ENCODE data around the gene PAK5.

GRCh38 chr20:9572670-9573069, 266.2 kb downstream of the PAK5 start:
- TF ChIP-seq CTCF (IDR thresholded peaks at IDR 0.05; ENCODE audit: insufficient read depth, low read length, poor library complexity, severe bottlenecking) (no peak), EZH2phosphoT487 (conservative IDR thresholded peaks at IDR 0.05; ENCODE audit: low read length) (no peak)

Data from SU-DHL-6 (cell line).